ENCODE data around the gene PTX4.
"Not testable (repeated sequence)": the region's sequence is repeated elsewhere in the genome, so short reads cannot be mapped to it uniquely, and the experiment has no call there.

PTX4 gene

DNA sequence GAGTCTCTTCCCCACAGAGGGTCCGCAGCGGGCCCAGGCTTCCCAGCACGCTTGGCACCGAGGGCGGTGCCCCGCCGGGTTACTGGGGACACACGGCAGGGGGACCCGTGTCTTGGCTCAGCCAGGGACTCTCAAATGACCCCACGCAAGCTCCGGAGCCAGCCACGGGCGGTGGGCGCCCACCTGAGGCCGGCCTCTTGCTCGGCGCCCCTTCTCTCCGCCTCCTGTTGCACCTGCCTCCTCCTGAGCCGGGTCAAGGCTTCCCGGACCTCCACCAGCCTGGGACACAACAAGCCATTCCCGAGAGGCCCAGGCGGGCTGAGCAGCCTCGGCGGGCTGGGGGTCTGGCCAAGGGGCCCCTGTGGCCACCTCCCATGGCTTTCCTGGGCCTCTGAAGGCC lies 46.0 kb downstream of the PTX4 start:
- no peak for TF ChIP-seq CTCF (IDR thresholded peaks at IDR 0.05; ENCODE audit: low read length, missing control alignments)
- H3K4me3 ChIP-seq (replicated peaks; ENCODE audit: low read depth, low read length): no peak overlapping the region
- no peak for DNase-seq (ENCODE audit: low read depth)

GRCh38 chr16:1441391-1441829 lies 47.3 kb downstream of the PTX4 start:
- DNase-seq (ENCODE audit: low read depth): no peak
- no peak for TF ChIP-seq CTCF (IDR thresholded peaks at IDR 0.05; ENCODE audit: low read length, missing control alignments)
- H3K4me3 ChIP-seq (replicated peaks; ENCODE audit: low read depth, low read length): no peak overlapping the region

DNA sequence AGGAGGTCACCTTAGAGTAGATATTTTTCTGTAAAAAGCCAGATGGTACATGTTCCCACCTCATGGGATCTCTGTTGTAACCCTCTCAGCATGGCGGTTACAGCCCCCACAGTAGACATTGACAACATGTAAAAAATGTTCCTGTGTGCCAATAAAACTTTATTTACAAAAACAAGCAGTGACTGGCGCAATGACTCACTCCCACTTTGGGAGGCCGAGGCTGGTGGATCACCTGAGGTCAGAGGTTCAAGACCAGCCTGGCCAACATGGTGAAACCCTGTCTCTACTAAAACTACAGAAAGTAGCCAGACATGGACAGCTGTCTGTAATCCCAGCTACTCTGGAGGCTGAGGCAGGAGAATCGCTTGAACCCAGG lies 49.1 kb downstream of the PTX4 start:
- H3K4me3 ChIP-seq (replicated peaks; ENCODE audit: low read depth, low read length); DNase-seq (ENCODE audit: low read depth): not testable (repeated sequence)

GRCh38 chr16:1439058-1439698 lies 49.6 kb downstream of the PTX4 start:
- no peak for TF ChIP-seq CTCF (IDR thresholded peaks at IDR 0.05; ENCODE audit: low read length, missing control alignments)
- no peak for DNase-seq (ENCODE audit: low read depth)
- H3K4me3 ChIP-seq (replicated peaks; ENCODE audit: low read depth, low read length): no peak overlapping the region

GRCh38 chr16:1438229-1439057 lies 50.3 kb downstream of the PTX4 start:
- TF ChIP-seq CTCF (IDR thresholded peaks at IDR 0.05; ENCODE audit: low read length, missing control alignments): no peak
- no peak for DNase-seq (ENCODE audit: low read depth)
- H3K4me3 ChIP-seq (replicated peaks; ENCODE audit: low read depth, low read length): no peak overlapping the region

- no peak for TF ChIP-seq CTCF (IDR thresholded peaks at IDR 0.05; ENCODE audit: low read length, missing control alignments)
- no peak overlapping the region for H3K4me3 ChIP-seq (replicated peaks; ENCODE audit: low read depth, low read length)
- DNase-seq (ENCODE audit: low read depth): no peak
Measured at GRCh38 chr16:1437606-1438005, 51.1 kb downstream of the PTX4 start.

- H3K4me3 ChIP-seq (replicated peaks; ENCODE audit: low read depth, low read length): no peak overlapping the region
- no peak for TF ChIP-seq CTCF (IDR thresholded peaks at IDR 0.05; ENCODE audit: low read length, missing control alignments)
- no peak for DNase-seq (ENCODE audit: low read depth)
Measured at GRCh38 chr16:1436731-1437355, 51.9 kb downstream of the PTX4 start.
